ENCODE measurements around the gene PSMB2. TPM values are rescaled to one million over a fixed set of nuclear protein-coding genes. Genes with fewer than 3 reads are reported as not detected.
"Not testable (repeated sequence)": the region's sequence is repeated elsewhere in the genome, so short reads cannot be mapped to it uniquely, and the experiment has no call there.

Gene PSMB2
- total RNA-seq, 1 donor from 2014 or later = 133 TPM

DNA sequence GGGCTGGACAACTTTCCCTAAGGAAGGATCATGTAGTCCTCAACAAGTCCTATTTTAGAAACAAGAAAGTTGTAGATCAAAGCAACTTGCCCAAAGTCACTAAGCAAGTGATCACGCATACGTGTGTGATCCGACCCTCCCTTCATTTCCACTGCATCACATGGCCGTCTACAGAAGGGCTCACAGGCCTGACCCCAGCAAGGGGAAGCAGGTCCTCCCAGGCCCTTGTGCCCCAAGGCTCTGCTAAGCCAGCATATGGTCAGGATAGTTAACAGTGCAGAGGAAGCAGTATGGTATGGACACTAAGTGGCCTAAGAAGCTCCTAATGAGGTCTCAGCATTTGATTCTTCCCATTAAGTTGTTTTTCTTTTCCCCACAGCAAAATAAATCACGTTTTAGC is 43.5 kb downstream of the PSMB2 start:
- H3K9me3 Mint-ChIP-seq = no peaks in the 10 kb centered on the region
- peaks cover 18% of the 10 kb centered on the region for H3K36me3 Mint-ChIP-seq (ENCODE audit: low read depth)
- H3K4me1 Mint-ChIP-seq = peaks cover 4% of the 10 kb centered on the region
- intact Hi-C loops (cut with micrococcal nuclease) = no loop called here
- H3K27me3 Mint-ChIP-seq = no peaks in the 10 kb centered on the region
- DNase-seq = no peak
- no peak overlapping the region for H3K27ac Mint-ChIP-seq
- no peak overlapping the region for H3K4me3 Mint-ChIP-seq

DNA sequence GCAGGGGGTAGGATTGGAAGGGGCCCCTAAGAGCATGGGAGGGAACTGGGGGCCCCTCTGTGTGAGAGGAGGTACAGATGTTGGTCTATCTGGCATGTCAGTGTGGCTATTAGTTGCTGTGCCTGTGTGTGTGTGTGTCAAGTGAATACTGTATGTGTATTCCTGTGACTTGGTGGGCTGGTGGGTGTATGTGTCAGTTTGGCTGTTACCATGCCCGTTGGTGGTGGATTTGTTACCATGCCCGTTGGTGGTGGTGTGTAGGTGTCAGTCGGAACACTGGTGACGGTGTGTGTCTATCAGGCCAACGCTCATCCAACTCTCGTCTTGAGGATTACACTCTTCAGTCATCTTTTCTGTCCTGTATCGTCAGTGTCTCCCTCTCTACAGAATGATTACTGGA is 45.6 kb downstream of the PSMB2 start:
- peak overlapping the region; percentile 4 for H3K27ac Mint-ChIP-seq
- H3K4me3 Mint-ChIP-seq = no peak overlapping the region
- no peaks in the 10 kb centered on the region for H3K9me3 Mint-ChIP-seq
- peaks cover 6% of the 10 kb centered on the region for H3K4me1 Mint-ChIP-seq
- intact Hi-C loops (cut with micrococcal nuclease) = no loop called here
- DNase-seq = no peak
- H3K36me3 Mint-ChIP-seq (ENCODE audit: low read depth) = peaks cover 16% of the 10 kb centered on the region
- H3K27me3 Mint-ChIP-seq = no peaks in the 10 kb centered on the region

DNA sequence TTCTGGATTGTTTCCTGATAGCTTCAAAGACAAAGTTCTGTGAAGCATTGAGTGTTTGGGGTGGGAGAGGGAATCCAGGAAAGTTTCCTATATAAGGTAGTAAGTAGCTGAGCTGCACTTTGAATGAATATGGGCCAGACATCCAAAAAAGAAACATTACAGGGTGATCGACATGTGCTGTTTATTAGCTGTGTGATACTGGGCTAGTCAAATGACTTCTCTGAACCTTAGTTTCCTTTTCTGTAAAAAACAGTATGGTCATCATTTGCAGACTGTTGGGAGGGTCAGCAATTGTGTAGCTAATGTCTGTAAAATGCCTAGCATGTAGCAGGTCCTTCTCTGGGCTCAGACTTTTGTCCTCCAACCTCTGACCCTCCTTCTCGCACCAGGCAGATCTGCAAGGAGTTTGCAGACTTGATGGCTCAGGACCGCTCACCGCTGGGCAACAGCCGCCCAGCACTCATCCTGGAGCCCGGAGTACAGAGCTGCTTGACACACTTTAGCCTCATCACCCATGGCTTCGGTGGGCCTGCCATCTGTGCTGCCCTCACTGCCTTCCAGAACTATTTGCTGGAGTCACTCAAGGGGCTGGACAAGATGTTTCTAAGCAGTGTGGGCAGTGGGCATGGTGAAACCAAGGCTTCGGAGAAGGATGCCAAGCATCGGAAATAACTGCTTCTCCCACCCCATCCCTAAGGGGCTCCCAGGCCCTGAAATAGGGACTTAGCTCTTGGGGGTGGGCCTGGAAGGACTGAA is 47.1 kb downstream of the PSMB2 start:
- intact Hi-C loops (cut with micrococcal nuclease) = no loop called here
- no peak overlapping the region for H3K27ac Mint-ChIP-seq
- no peaks in the 10 kb centered on the region for H3K9me3 Mint-ChIP-seq
- peaks cover 9% of the 10 kb centered on the region for H3K36me3 Mint-ChIP-seq (ENCODE audit: low read depth)
- peaks cover 6% of the 10 kb centered on the region for H3K4me1 Mint-ChIP-seq
- no peak overlapping the region for H3K4me3 Mint-ChIP-seq
- no peaks in the 10 kb centered on the region for H3K27me3 Mint-ChIP-seq
- no peak for DNase-seq

DNA sequence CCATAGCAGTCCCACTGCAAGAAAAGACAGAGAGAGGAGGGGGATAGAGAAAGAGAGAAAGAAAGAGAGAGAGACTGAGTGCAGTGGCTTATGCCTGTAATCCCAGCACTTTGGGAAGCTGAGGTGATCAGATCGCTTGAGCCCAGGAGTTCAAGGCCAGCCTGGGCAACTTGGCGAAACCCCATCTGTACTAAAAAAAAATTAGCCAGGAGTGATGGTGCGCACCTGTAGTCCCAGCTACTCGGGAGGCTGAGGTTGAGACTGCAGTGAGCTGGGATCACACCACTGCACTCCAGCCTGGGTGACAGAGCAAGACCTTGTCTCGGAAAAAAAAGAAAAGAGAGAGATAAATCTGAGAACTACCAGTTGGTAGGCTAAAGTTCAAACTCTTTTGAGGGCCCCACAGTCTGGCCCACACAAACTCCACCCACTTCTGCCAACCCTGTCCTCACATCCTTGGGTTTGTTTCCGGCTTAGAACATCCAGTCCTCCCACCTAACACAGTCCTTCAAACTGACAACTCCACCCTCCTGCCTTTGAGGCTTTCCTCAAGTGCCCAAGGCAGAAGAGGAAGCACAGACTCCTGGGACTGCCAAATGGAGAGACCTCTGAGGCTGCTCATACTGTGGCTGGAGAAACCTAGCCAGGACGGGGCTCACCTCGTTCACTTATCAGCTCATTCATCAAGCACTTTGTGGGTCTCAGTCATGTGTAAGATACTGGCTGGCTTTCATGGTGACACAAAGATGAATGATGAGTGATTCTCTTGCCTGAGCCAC is 48.1 kb downstream of the PSMB2 start:
- no peak for DNase-seq
- intact Hi-C loops (cut with micrococcal nuclease) = no loop called here
- Mint-ChIP-seq H3K36me3 (ENCODE audit: low read depth) (peaks cover 7% of the 10 kb centered on the region), H3K27ac (no peak overlapping the region), H3K4me1 (peaks cover 6% of the 10 kb centered on the region), H3K27me3 (no peaks in the 10 kb centered on the region), H3K9me3 (no peaks in the 10 kb centered on the region), H3K4me3 (no peak overlapping the region)

DNA sequence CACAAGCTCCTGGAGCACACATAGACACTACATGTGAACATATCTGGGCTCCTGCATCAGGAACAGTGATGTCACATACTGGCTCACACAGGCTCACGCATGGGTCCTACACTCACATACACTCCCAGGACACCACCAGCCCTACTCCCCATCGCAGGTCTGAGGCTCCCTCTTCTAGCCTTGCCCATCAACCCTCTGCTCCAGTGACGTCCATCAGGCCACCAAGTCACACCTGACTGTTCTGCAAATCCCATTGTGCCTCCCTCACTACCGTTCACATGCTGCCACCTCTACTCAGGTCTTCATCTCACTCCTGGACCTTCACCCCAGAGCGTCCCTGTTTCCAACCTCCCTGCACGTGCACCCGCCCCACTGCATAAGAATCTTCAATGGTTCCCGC is 50.1 kb downstream of the PSMB2 start:
- Mint-ChIP-seq H3K4me3 (no peak overlapping the region), H3K36me3 (ENCODE audit: low read depth) (peaks cover 6% of the 10 kb centered on the region), H3K27me3 (no peaks in the 10 kb centered on the region), H3K27ac (no peak overlapping the region), H3K4me1 (peaks cover 6% of the 10 kb centered on the region), H3K9me3 (no peaks in the 10 kb centered on the region)
- DNase-seq = no peak
- intact Hi-C loops (cut with micrococcal nuclease) = no loop called here

DNA sequence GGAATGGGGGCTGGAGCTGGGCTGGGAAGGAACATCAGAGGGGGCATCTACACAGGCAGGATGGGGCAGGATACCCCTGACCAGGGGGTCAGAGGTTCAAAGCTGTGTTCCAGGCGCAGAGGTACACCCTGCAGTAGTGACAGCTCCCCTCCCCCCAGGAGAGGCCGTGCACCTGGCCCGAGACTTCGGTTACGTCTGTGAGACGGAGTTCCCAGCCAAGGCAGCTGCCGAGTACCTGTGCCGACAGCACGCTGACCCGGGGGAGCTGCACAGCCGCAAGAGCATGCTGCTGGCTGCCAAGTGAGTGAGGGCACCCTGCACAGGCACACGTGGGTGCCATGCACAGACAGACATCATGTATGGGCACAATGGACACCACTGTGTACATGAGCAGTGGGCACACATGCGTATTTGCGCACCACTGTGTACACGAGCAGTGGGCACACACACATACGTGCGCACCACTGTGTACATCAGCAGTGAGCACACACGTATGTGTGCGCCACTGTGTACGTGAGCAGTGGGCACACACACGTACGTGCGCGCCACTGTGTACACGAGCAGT is 50.8 kb downstream of the PSMB2 start:
- Mint-ChIP-seq H3K9me3 (no peaks in the 10 kb centered on the region), H3K36me3 (ENCODE audit: low read depth) (no peaks in the 10 kb centered on the region)

DNA sequence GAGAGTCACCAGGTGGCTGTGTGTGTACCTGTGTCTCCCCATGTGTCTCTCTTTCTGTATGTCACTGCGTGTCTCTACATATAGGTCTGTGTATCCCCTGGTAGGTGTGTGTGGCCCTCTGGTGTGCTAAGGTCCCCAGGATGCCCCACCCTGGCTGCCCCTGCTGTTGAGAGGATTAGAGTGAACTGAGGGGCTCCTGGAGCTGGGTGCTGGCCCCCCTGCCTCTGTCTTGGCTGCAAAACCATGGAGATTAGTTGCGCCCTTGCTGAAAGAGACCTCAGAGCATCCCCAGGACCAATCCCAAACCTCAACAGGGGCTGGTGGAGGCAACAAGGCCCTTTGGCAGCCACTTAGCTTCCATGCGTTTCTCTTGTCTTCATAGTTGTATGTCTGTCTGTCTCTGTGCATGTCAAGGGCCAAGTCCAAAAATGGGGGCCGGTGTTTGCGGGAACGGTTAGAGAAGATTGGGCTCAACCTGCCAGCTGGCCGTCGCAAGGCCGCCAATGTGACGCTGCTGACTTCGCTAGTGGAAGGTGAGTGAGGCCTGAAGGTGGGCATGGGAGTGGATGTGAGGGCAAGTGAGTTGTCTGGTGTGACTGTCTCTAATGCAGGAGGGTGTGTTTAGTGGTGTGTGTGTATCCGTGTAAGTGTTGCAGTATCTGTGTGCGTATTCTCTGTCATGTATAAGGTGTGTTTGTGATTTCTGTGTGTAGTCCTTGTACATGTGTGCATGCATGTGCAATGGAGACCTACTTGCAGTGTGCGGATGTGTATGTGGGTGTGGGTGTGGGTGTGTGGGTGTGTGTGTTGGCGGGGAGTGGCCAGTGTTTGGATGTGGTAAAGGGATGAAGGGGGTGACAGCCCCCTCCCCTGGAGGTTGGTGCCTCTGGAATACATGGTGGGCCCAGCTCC is 51.6 kb downstream of the PSMB2 start:
- Mint-ChIP-seq H3K9me3 (no peaks in the 10 kb centered on the region), H3K36me3 (ENCODE audit: low read depth) (no peaks in the 10 kb centered on the region), H3K4me3 (no peak overlapping the region), H3K27me3 (no peaks in the 10 kb centered on the region), H3K4me1 (peaks cover 6% of the 10 kb centered on the region), H3K27ac (peak overlapping the region; percentile 29)
- intact Hi-C loops (cut with micrococcal nuclease) = no loop called here
- DNase-seq = no peak

More for the DNA sequence above, 50.8 kb downstream of the PSMB2 start:
- peaks cover 6% of the 10 kb centered on the region for H3K4me1 Mint-ChIP-seq
- H3K4me3 Mint-ChIP-seq = no peak overlapping the region
- intact Hi-C loops (cut with micrococcal nuclease) = no loop called here
- no peaks in the 10 kb centered on the region for H3K27me3 Mint-ChIP-seq
- H3K27ac Mint-ChIP-seq = no peak overlapping the region
- DNase-seq = no peak

DNA sequence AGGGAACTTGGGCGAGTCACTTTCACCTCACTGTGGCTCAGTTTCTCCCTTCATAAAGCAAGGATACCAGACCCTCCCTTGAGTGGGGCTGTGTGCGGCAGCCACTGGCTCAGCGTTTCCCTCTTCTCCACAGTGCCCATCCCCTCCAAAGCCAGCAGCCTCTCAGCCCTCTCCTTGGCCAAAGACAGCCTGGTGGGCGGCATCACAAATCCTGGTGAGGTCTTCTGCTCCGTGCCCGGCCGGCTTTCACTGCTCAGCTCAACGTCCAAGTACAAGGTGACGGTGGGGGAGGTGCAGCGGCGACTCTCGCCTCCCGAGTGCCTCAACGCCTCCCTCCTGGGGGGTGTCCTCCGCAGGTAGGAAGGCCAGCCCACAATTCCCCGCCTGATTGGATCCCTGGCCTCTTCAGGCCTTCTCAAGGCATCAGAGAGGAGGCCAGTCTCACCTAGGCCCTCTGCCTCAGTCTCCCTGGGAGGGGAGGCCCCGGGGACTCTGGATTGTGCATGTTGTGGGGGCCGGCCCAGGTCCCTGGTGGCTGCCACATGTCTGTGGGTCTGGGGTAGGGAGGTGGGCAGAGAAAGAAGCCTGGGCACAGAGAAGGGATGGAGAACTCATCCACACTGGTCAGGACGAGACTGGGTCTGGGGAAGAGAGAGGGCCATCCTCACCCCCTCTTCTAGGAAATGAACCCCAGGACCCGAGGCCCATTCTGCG is 53.0 kb downstream of the PSMB2 start:
- intact Hi-C loops (cut with micrococcal nuclease) = no loop called here

DNA sequence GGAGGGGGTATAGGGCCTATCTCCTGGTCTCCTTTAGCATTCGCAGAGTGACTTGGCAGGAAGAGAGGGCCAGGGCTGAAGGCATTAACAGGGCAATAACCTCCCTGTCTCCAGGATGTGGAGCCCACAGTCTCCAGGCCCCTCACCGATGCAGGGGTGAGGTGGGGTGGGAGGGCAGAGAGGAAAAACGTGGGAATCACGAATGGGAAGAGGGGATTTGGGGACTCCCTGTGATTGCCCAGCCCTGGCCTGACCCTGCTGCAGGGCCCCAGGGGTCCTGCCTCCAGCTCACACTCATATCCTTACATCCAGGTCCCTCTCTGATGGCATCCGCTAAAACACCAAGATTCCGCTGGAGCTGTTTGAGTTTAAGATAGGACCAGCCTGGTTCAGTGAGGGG is 53.6 kb downstream of the PSMB2 start:
- Mint-ChIP-seq H3K36me3 (ENCODE audit: low read depth) (no peaks in the 10 kb centered on the region), H3K27me3 (no peaks in the 10 kb centered on the region), H3K4me3 (no peak overlapping the region), H3K4me1 (peaks cover under 1% of the 10 kb centered on the region), H3K27ac (no peak overlapping the region), H3K9me3 (no peaks in the 10 kb centered on the region)
- intact Hi-C loops (cut with micrococcal nuclease) = no loop called here
- DNase-seq = no peak

More for the DNA sequence above, 53.0 kb downstream of the PSMB2 start:
- Mint-ChIP-seq H3K4me3 (no peak overlapping the region), H3K9me3 (no peaks in the 10 kb centered on the region), H3K27me3 (no peaks in the 10 kb centered on the region), H3K4me1 (peaks cover 5% of the 10 kb centered on the region), H3K36me3 (ENCODE audit: low read depth) (no peaks in the 10 kb centered on the region), H3K27ac (no peak overlapping the region)
- DNase-seq = no peak

DNA sequence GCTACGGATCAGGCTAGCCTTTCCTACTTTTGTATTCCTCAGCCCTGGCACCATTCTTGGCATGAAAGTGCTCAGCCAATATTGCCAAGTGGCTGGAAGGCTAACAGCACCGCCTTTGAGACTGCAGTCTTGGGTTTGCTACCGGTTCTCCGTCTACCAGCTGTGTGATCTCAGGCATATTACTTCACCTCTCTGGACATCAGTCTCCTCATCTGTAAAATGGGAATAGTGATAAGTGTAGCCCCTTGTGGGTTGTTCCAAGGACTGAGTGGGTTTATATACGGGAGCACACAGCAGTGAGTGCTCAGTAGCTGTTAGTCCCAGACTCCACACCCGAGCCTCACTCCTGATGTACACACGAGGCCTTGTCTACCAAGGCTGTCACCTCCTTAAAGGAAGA is 54.5 kb downstream of the PSMB2 start:
- intact Hi-C loops (cut with micrococcal nuclease) = no loop called here
- DNase-seq = no peak
- no peak overlapping the region for H3K27ac Mint-ChIP-seq
- no peak overlapping the region for H3K4me3 Mint-ChIP-seq
- H3K36me3 Mint-ChIP-seq (ENCODE audit: low read depth) = no peaks in the 10 kb centered on the region
- no peaks in the 10 kb centered on the region for H3K9me3 Mint-ChIP-seq
- H3K27me3 Mint-ChIP-seq = no peaks in the 10 kb centered on the region
- no peaks in the 10 kb centered on the region for H3K4me1 Mint-ChIP-seq

DNA sequence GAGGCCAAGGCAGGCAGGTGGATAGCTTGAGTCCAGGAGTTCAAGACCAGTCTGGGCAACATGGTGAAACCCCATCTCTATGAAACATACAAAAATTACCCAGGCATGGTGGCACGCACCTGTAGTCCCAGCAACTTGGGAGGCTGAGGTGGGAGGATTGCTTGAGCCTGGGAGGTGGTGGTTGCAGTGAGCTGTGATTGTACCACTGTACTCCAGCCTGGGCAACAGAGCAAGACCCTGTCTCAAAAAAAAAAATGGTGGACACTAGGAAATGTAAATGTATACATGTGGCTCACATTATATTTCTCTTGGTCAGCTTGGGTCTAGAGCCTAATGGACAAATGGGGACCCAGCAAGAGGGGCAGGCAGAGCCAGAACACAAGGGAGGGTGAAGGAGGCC is 55.5 kb downstream of the PSMB2 start:
- DNase-seq; H3K27ac Mint-ChIP-seq; H3K4me1 Mint-ChIP-seq; H3K4me3 Mint-ChIP-seq; intact Hi-C loops (cut with micrococcal nuclease); H3K9me3 Mint-ChIP-seq; H3K27me3 Mint-ChIP-seq; H3K36me3 Mint-ChIP-seq (ENCODE audit: low read depth): not testable (repeated sequence)

DNA sequence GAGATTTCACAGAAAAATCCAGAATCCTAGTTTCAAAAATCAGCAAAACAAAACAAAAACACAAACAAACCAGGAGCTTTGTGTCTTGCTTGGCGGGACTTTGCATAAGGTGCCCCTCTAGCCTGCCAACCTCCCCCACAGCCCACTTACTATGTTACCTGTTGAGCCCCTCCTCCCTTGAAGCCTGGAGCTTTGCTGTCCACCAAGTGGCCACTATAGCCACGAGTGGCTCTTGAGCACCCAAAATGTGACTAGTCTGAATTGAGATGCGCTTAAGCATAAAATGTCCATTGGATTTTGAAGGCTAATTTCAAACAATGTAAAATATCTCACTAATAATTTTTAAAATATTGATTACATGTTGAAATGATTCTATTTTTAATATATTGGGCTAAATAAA is 56.0 kb downstream of the PSMB2 start:
- Mint-ChIP-seq H3K27ac (no peak overlapping the region), H3K36me3 (ENCODE audit: low read depth) (no peaks in the 10 kb centered on the region), H3K4me1 (no peaks in the 10 kb centered on the region), H3K4me3 (no peak overlapping the region), H3K9me3 (no peaks in the 10 kb centered on the region), H3K27me3 (no peaks in the 10 kb centered on the region)
- intact Hi-C loops (cut with micrococcal nuclease) = no loop called here
- DNase-seq = no peak

DNA sequence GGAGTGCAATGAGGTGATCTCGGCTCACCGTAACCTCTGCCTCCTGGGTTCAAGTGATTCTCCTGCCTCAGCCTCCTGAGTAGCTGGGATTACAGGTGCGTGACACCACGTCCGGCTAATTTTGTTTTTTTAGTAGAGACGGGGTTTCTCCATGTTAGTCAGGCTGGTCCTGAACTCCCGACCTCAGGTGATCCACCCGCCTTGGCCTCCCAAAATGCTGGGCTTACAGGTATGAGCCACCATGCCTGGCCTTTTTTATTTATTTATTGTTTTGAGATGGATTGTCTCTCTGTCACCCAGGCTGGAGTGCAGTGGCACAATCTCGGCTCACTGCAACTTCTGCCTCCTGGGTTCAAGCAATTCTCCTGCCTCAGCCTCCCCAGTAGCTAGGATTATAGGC is 59.7 kb downstream of the PSMB2 start:
- DNase-seq; H3K4me3 Mint-ChIP-seq; H3K27me3 Mint-ChIP-seq; H3K4me1 Mint-ChIP-seq; H3K9me3 Mint-ChIP-seq; intact Hi-C loops (cut with micrococcal nuclease); H3K27ac Mint-ChIP-seq; H3K36me3 Mint-ChIP-seq (ENCODE audit: low read depth): not testable (repeated sequence)
